ENCODE data around the gene PPFIBP1.
"Not testable (repeated sequence)": the region's sequence is repeated elsewhere in the genome, so short reads cannot be mapped to it uniquely, and the experiment has no call there.

PPFIBP1 gene

GRCh38 chr12:27598866-27599265 is 74.9 kb downstream of the PPFIBP1 start:
- DNase-seq, result not testable (repeated sequence)

GRCh38 chr12:27601056-27601828 is 77.2 kb downstream of the PPFIBP1 start:
- DNase-seq, result not testable (repeated sequence)

- no peak for DNase-seq
Observed at GRCh38 chr12:27602516-27602915, 78.5 kb downstream of the PPFIBP1 start.

- no peak for DNase-seq
Observed at GRCh38 chr12:27604431-27604830, 80.4 kb downstream of the PPFIBP1 start.

GRCh38 chr12:27606986-27607385 is 83.0 kb downstream of the PPFIBP1 start:
- DNase-seq, result no peak

- DNase-seq, result no peak
Observed at GRCh38 chr12:27607591-27607990, 83.6 kb downstream of the PPFIBP1 start.

- DNase-seq, result no peak
Observed at GRCh38 chr12:27608890-27609289, 84.9 kb downstream of the PPFIBP1 start.

- no peak for DNase-seq
Observed at GRCh38 chr12:27610374-27610773, 86.4 kb downstream of the PPFIBP1 start.

- no peak for DNase-seq
Observed at GRCh38 chr12:27614386-27614785, 90.4 kb downstream of the PPFIBP1 start.

GRCh38 chr12:27614866-27615265 is 90.9 kb downstream of the PPFIBP1 start:
- DNase-seq, result no peak

GRCh38 chr12:27615331-27615891 is 91.4 kb downstream of the PPFIBP1 start:
- DNase-seq, result no peak

- DNase-seq, result no peak
Observed at GRCh38 chr12:27616356-27617142, 92.5 kb downstream of the PPFIBP1 start.

GRCh38 chr12:27618836-27619235 is 94.8 kb downstream of the PPFIBP1 start:
- no peak for DNase-seq

- DNase-seq, result no peak
Observed at GRCh38 chr12:27619308-27619707, 95.3 kb downstream of the PPFIBP1 start.

- no peak for DNase-seq
Observed at GRCh38 chr12:27620121-27620520, 96.1 kb downstream of the PPFIBP1 start.

GRCh38 chr12:27622436-27623195 is 98.6 kb downstream of the PPFIBP1 start:
- no peak for DNase-seq

- DNase-seq, result no peak
Observed at GRCh38 chr12:27623645-27624044, 99.6 kb downstream of the PPFIBP1 start.

GRCh38 chr12:27624586-27624985 is 100.6 kb downstream of the PPFIBP1 start:
- no peak for DNase-seq

GRCh38 chr12:27627123-27627852 is 103.3 kb downstream of the PPFIBP1 start:
- no peak for DNase-seq

GRCh38 chr12:27627853-27628469 is 104.0 kb downstream of the PPFIBP1 start:
- not testable (repeated sequence) for DNase-seq

- not testable (repeated sequence) for DNase-seq
Observed at GRCh38 chr12:27630219-27630618, 106.2 kb downstream of the PPFIBP1 start.

GRCh38 chr12:27631365-27631764 is 107.4 kb downstream of the PPFIBP1 start:
- DNase-seq, result no peak

Data from midbrain (tissue), 1 donor.